Peyer's patch (tissue), 4 donors: ENCODE measurements around the gene ZPBP2. TPM values are rescaled to one million over a fixed set of nuclear protein-coding genes. Genes with fewer than 3 reads are reported as not detected.
"Not testable (repeated sequence)": the region's sequence is repeated elsewhere in the genome, so short reads cannot be mapped to it uniquely, and the experiment has no call there.

Source experiments
- DNase-seq, 3 donors: peaks; one replicate each; pipeline ENCODE4 v3.0.0-alpha.2; 2017 to 2019
- H3K27ac ChIP-seq, 4 donors: fragments of 200-600 bp; sonication (generic); one replicate each; pipeline ENCODE4 v1.5.1; 2016 to 2019
- H3K27me3 ChIP-seq, 2 donors: fragments of 200-600 bp; sonication (generic); one replicate each; pipeline ENCODE4 v1.5.1; 2019
- H3K36me3 ChIP-seq, 3 donors: fragments of 200-600 bp; sonication (generic); one replicate each; pipeline ENCODE4 v1.5.1; 2016 to 2019
- H3K4me1 ChIP-seq, 4 donors: fragments of 200-600 bp; sonication (generic); one replicate each; pipeline ENCODE4 v1.5.1; 2016 to 2019
- H3K4me3 ChIP-seq, 4 donors: fragments of 200-600 bp; sonication (generic); 1 replicate in 3 of 4; 2 replicates in 1 of 4; pipeline ENCODE4 v1.5.1; 2016 to 2019; ENCODE audit warnings: mild to moderate bottlenecking in 1 of 4
- H3K9me3 ChIP-seq, 4 donors: fragments of 200-600 bp; sonication (generic); one replicate each; pipeline ENCODE4 v1.5.1; 2016 to 2019; ENCODE audit warnings: mild to moderate bottlenecking in 1 of 4
- CTCF ChIP-seq, 6 experiments: fragments of 450-650 bp in 4 of 6; fragments of 200-600 bp in 2 of 6; sonication (generic) in 1 of 6; IDR thresholded peaks; one replicate each; pipeline ENCODE4 v1.5.1; 2017 to 2019; ENCODE audit warnings: antibody characterized with exemption in 6 of 6, mild to moderate bottlenecking in 3 of 6, moderate library complexity in 1 of 6
- POLR2A ChIP-seq, 2 donors: fragments of 450-650 bp; IDR thresholded peaks; one replicate each; pipeline ENCODE4 v1.5.1; 2017; ENCODE audit warnings: antibody characterized with exemption in 2 of 2, mild to moderate bottlenecking in 2 of 2, moderate library complexity in 2 of 2
- total RNA-seq, 4 donors: library from RNA; depleted of rRNA; stranded (reverse); fragments of >200 nt; gene quantifications; one replicate each; pipeline ENCODE4 v1.1.0, GENCODE V29; 2016

Gene ZPBP2
- total RNA-seq, 4 donors from 2014 or later: not detected

GRCh38 chr17:39867084-39867879, 720 bp upstream of the ZPBP2 start:
- Histone ChIP-seq H3K4me3 (peak overlapping the region; percentile 19 to 30 (median 23)), H3K36me3 (no peaks in the 10 kb centered on the region), H3K9me3 (peaks cover 0 to 5% (median 0%) of the 10 kb centered on the region in 4 donors), H3K4me1 (peaks cover 0 to 9% (median 3%) of the 10 kb centered on the region in 4 donors), H3K27me3 (no peaks in the 10 kb centered on the region), H3K27ac (peak overlapping the region; percentile 51 to 90 (median 61))
- TF ChIP-seq CTCF (IDR thresholded peaks at IDR 0.05) (no peak), POLR2A (IDR thresholded peaks at IDR 0.05) (no peak)
- peak in 2 of 3 donors; percentile 39 to 57 for DNase-seq

- TF ChIP-seq POLR2A (IDR thresholded peaks at IDR 0.05) (no peak), CTCF (IDR thresholded peaks at IDR 0.05) (no peak)
- Histone ChIP-seq H3K4me3 (no peak overlapping the region), H3K27ac (peak overlapping the region in 1 of 4 donors; percentile 90), H3K9me3 (peaks cover 0 to 5% (median 0%) of the 10 kb centered on the region in 4 donors), H3K27me3 (no peaks in the 10 kb centered on the region), H3K36me3 (no peaks in the 10 kb centered on the region), H3K4me1 (peaks cover 0 to 8% (median 3%) of the 10 kb centered on the region in 4 donors)
- no peak for DNase-seq
These were observed 546 bp downstream of the ZPBP2 start for GRCh38 chr17:39868554-39868942.

GRCh38 chr17:39870776-39871175, 2.8 kb downstream of the ZPBP2 start:
- H3K4me3 ChIP-seq: no peak overlapping the region
- H3K27me3 ChIP-seq: no peaks in the 10 kb centered on the region
- TF ChIP-seq CTCF (IDR thresholded peaks at IDR 0.05): no peak
- no peak for TF ChIP-seq POLR2A (IDR thresholded peaks at IDR 0.05)
- H3K9me3 ChIP-seq: peaks cover 0 to 5% (median 0%) of the 10 kb centered on the region in 4 donors
- H3K4me1 ChIP-seq: peaks cover 0 to 7% (median 0%) of the 10 kb centered on the region in 4 donors
- no peak overlapping the region for H3K27ac ChIP-seq
- no peaks in the 10 kb centered on the region for H3K36me3 ChIP-seq
- DNase-seq: no peak

- TF ChIP-seq CTCF (IDR thresholded peaks at IDR 0.05): no peak
- no peak for TF ChIP-seq POLR2A (IDR thresholded peaks at IDR 0.05)
- Histone ChIP-seq H3K4me1 (peaks cover 0 to 7% (median 0%) of the 10 kb centered on the region in 4 donors), H3K9me3 (peaks cover 0 to 5% (median 0%) of the 10 kb centered on the region in 4 donors), H3K27ac (no peak overlapping the region), H3K36me3 (no peaks in the 10 kb centered on the region), H3K27me3 (no peaks in the 10 kb centered on the region), H3K4me3 (no peak overlapping the region)
- DNase-seq: no peak
These were observed 3.8 kb downstream of the ZPBP2 start for GRCh38 chr17:39871801-39872200.

GRCh38 chr17:39872751-39873150, 4.7 kb downstream of the ZPBP2 start:
- no peaks in the 10 kb centered on the region for H3K36me3 ChIP-seq
- no peaks in the 10 kb centered on the region for H3K27me3 ChIP-seq
- TF ChIP-seq POLR2A (IDR thresholded peaks at IDR 0.05) (no peak), CTCF (IDR thresholded peaks at IDR 0.05) (peak in 3 of 6 experiments; percentile 37 to 70 (median 50))
- H3K4me3 ChIP-seq: no peak overlapping the region
- peaks cover 0 to 5% (median 0%) of the 10 kb centered on the region in 4 donors for H3K9me3 ChIP-seq
- H3K27ac ChIP-seq: no peak overlapping the region
- peaks cover 0 to 4% (median 0%) of the 10 kb centered on the region in 4 donors for H3K4me1 ChIP-seq
- DNase-seq: no peak

GRCh38 chr17:39886102-39886501, 18.1 kb downstream of the ZPBP2 start:
- H3K4me1 ChIP-seq, DNase-seq, H3K27me3 ChIP-seq, H3K9me3 ChIP-seq, H3K36me3 ChIP-seq, H3K4me3 ChIP-seq, H3K27ac ChIP-seq: not testable (repeated sequence)
